Stimulated activated CD4-positive, alpha-beta T cell treated with anti-CD3 and anti-CD28 coated beads, Interleukin-2, amount 100 ng/mL, for 24 hours (primary cell): ENCODE measurements around the gene FRMD4A.
A peak's percentile ranks its signal among the peaks of the same experiment; 100 is the strongest.

Source experiments
- DNase-seq, 2 donors: peaks; one replicate each; pipeline ENCODE4 v3.0.0-alpha.2; 2020

Gene FRMD4A

DNA sequence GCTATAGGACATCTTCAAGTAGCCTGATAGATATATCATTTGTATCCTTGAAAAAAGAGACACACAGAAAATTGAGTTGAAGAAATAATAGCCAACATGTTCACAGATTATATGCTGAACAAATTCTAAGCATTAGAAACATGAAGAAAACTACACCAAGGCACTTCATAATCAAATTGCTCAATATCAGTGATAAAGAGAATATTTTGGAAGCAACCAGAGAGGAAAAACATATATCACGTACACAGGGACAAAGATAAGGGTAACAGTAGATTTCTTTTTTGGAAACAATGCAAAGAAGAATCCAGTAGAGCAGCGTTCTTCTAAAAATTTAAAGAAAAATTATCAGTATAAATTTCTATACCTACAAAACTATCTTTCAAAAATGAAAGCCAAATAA, 6.0 kb upstream of the FRMD4A start:
- no peak for DNase-seq

DNA sequence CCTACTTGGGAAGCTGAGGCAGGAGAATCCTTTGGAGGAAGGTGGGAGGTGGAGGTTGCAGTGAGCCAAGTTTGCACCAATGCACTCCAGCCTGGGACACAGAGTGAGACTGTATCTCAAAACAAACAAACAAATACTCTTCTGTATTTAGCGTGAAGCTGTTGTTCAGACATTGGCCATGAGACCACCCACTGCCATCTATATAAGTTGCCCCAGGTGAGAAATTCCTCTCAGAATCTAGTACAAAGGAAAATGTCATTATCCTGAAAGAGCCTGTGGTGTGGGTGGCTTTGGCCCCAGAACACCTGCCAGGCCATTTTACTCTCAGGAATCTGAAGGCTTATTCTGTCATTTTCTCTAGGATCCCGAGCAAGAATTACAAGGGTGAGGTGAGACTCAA, 4.0 kb upstream of the FRMD4A start:
- DNase-seq, result no peak

DNA sequence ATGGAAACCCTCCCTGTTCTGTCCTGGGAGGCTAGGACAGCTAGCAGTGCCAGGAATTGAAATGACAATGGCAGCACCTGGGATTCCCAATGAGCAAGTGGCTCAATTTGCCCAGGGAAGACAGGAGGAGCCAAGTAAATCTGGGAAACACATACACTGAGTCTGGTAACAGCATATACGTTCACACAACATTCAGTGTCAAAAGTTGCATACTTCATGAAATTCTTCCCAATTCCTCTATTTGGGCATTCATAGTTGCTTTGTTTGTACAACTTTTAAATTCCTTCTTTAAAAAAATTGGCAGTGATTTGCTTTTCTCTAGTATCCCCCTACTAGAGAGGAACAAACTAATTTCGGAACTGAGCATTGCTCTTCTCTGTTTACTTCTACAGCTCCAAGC, 2.9 kb upstream of the FRMD4A start:
- no peak for DNase-seq

DNA sequence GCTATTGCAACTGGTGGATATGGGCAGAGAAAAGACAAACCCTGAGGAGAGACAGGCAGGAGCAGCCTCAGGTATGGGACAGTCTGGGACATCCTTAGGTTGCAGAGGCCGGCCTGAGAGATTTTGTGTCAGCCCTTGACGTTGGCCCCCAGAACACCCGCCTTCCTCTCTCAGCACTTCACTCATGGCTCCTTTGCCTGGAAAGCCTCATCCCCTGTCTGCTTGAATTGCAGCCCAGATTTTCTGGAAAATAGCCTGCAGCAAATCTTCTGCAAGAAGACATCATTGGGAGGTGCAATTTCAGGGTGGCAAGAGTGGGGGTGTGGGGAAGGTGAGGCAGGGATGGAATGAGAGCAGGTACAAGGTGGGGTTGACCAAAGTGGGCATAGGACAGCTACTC, 2.2 kb upstream of the FRMD4A start:
- no peak for DNase-seq

DNA sequence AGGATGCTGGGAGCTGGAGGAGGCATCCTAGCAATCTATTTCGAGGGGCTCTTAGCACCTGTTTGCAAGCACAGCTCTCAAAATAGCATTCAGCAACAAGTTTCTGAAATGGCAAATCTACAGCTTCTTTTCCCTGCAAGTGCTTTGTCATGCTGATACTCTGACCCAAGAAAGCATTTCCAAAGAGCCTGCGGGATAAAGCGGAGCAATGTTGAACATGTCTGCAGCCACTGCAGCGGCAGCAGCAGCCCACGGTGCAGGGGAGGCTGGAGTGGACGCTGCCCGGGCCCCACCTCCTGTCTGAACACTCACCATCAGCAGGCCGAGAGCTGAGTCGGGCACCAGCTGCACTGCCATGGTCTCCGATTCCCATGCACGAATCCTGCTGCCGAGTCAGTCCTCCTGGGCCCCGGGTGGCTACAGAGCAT, 964 bp downstream of the FRMD4A start:
- no peak for DNase-seq

DNA sequence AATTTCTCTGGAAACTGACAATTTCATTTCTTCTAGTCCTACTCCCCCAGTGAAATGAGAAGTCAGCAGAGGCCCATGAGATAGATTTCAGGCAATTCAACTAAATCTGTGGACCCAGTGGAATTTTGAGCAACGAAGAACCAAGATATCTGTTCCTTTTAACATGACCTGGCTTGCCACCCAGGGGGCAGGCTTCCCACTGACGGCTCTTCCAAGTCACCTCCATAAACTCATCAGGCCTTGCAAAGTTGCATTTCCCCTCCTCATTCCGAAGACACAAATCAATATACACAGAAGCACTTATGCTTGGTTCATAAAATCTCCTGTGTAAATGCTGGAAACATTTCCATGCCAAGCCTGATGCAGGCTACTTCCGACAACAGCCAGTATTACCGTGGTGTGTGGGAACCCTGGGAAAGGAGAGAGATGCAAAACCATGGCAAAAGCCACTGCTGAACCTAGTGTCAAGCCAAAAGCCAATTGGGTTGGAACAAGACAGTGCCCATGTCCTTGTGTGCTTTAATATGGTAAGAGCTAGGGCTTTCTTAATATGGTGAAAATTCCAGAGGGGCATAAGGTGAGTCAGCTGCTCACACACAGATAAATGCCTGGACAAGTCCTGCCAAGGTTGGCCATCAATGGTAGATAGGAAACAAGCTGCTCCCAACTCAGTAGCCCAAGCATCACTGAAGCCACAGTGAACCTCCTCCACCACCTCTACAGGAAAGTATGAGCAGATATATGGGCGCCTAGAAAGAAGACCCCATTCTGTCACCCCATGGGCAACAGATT, 1.6 kb downstream of the FRMD4A start:
- DNase-seq, result no peak

DNA sequence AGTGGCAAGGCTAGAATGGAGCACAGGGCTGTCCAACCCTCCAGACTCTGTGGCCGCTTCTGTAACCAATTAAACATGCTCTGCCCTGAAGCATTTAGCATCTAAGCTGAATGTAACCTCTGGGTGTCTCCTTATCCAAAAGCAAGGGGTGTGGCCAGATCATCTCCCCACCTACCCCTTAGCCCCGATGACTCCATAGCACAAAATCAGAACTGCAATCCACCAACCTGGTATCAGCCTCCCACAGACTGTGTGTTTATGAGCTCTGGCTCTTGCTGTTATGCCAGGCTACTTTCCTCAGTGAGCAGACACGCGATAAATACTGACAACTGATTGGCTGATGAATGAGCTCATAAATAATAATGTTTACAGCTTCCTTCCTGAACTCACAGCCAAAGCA, 3.2 kb downstream of the FRMD4A start:
- no peak for DNase-seq

DNA sequence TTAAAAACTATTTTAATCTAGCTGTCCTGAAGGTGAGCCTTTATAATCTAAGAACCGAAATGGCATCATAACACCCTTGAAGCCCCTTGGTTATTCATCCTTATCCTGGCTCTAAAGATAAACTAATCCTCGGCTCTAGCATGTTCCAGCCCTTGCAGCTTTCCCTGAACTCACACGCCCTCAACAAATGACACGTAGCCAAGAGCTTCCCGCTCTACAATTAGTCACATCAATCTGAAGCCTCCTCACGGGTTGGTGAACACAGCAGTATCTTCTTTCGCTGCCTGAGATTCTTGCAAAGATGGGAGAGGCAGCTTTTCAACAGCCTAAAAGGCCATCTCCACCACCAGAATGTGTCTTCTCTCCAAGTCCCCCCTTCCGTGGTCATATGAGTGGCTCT, 4.1 kb downstream of the FRMD4A start:
- DNase-seq, result no peak

DNA sequence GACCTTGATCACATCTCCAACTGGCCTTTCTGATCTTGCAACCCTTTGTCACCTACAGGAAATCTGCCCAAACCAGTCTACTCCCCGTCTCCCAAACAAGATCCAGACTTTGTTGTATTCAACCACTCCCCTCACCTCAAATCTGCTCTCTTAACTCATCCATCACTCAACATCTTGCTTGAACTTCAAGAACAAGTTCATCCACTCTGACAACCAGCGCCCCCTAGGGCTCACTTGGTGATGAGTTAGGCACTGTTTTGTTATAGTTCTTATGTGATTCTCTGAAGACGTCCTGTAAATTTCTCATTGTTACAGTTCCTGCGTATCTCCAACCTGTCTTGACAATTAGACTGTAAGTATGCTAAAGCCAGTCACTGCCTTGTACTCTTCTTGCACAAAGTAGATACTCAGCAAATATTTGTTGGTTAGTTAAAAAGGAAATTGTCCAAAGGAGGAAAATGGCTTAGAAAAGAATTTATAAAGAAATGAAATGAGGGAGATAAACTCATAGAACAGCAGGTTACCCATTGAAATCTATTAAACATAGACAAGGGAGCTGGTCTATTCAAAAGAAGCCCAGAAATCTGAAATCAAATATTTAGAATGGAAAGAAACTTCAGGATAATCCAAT, 5.3 kb downstream of the FRMD4A start:
- DNase-seq, result peak; percentile 67 to 76

DNA sequence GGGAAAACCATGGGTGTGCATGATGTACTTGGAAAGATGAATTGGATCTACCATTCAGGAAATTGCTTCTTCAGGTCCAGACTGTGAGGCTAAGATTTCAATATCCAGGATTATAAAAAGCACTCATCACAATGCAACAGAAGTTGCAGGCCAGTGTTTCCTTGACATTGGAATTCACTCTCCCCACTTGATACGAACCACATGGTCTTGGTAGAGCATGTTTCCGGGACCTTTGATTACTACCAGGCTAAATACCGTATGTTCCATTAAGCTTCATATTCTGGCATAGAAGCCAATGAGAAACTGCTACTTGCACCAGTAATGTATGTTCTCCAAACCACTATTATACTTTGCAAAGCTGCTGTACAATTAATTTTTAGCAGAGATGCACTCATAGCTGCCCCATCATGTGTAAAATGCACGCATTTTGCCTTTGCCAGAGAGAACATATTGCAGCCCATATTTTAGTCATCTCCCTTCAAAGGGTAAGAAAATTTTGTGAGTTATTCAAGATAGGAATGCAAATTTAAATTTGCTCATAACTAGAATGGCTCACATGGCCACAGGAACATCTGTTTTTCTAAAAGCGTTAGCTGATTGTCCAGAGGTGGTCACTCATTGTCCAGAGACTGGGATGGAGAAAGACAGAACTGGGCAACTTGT, 8.1 kb downstream of the FRMD4A start:
- DNase-seq, result no peak

DNA sequence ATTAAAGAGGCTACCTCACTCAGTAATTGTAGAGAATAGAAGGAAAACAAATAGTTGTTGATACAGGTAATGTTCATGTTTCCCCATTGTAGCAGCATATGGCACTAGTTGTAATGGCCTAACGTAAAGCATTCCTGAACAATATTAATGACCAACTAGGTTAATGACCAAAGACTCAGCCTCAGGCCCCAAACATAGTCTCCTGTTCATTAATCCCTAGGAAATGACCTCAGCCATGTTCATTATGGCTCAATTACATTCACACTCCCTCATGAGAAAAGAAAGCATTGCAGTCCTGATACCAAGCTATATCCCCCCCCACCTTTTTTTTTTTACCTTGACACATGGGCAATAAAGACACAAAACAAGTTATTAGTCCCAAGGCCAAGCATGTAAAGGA, 12.7 kb downstream of the FRMD4A start:
- no peak for DNase-seq

DNA sequence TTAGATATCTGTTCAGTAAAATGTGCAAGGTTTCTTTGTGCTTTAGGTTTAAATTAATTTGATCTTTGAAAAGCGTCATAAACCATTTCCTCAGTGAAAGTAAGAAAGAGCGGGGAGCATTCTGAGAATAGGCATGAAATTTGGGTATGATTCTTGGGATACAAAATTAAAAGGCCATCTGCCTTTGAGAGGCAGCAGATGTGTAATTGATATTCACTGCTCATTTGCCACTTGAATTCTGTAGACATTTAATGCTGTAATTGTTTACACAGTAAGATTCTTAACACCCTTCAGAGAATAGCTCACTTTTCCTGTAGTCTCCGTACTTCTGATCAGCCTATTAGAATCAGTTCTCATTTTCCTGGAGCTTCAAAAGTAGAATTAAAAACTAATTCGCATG, 18.7 kb downstream of the FRMD4A start:
- DNase-seq, result no peak

DNA sequence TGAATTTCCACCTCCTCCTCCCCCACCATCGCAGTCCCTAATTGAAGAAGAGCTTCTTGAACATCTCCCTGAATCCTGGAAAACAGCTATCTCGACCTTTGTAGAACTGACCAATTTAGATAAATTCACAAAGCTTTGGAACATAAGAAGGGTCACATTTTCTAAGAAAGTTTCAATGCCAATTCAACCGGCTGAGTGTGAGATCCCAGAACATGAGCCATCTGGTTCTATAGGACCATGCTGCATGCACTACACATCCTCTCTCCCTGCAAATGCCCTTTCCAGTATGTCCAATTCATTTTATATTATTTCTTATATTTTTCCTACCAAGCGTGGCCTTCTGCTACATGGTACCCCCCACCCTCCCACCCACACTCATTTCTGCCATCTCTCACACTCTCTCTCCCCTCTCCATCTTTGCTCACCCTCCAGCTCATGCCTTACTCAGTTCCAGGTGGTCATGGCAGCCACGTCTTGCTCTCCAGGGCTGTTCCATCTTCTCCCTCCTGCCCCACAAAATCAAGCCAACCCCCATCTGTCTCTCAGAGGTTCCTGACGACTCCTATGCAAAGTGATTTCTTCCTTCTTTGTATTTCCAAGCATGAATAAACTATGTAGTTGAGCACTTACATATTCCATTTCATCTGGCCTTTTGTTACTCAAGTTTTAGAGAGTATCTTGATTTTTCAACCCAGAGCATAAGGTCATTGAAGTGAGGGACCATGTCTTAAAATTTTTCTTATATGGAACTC, 19.3 kb downstream of the FRMD4A start:
- DNase-seq, result no peak

DNA sequence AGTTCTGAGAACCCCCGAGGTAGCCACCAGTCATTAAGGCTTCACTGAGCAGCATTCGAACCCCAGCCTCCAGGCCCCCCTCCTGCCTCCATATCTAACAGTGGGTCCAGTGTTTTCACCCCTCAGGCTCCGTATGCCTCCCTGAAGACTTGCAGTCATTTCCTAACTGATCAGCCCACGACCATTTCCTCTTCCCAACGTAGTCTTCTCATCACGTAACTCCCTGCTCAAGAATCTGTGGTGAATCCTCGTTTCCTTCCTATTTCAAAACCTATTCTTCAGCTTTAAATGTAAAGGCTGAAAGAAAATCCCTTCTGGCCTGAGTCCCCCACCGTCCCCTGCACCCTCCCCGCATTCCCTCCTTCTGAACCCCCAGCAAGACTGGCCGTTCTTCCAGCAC, 21.1 kb downstream of the FRMD4A start:
- DNase-seq, result no peak

DNA sequence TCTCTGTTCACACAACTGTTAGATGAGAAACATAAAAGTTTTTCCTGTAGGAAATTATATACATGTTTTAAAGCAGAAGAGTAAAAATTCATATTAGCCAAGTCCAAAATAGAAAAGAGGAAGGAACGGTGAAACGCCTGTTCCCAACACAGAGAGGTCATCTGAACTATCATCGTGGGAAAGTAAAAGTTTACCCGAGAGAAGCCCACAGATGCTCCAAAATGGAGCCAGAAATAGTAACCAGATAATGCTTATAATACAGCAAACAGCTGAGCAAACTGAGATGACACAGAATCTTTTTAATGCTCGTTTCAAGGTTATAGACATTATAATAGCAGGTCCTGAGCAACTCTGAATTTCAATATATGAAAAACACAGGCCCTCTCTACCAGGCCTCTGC, 24.5 kb downstream of the FRMD4A start:
- DNase-seq, result no peak

DNA sequence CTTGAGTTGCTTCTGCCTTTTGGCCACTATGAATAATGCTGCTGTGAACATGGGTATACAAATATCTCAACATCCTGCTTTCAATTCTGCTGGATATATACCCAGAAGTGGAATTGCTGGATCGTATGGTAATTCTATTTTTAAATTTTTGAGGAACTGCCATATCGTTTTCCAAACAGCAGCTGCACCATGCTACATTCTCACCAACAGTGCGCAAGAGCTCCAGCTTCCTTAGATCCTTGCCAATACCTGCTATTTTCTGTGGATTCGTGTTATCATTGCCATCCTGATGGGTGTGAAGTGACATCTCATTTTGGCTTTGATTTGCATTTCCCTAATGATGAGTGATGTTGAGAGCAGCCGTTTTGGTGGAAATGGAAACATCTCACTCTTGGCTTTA, 26.7 kb downstream of the FRMD4A start:
- DNase-seq, result no peak

DNA sequence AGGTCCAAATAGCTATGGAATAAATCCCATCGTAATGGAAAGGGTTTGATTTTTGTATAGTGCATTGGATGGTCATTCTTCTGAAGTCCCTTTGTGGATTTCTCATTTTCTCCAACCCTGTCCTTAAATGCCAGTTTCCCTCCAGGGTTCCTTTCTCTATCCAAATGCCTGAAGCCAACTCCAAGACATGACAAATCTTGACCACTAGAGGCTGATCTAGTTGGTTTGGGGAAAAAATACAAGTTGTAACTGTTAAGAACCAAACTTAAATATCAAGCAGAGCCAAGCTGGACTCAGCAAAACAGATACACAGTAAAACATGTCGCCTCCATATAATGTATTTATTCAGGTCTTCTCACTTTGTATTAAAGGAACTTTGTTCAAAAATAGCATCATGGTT, 28.7 kb downstream of the FRMD4A start:
- no peak for DNase-seq

DNA sequence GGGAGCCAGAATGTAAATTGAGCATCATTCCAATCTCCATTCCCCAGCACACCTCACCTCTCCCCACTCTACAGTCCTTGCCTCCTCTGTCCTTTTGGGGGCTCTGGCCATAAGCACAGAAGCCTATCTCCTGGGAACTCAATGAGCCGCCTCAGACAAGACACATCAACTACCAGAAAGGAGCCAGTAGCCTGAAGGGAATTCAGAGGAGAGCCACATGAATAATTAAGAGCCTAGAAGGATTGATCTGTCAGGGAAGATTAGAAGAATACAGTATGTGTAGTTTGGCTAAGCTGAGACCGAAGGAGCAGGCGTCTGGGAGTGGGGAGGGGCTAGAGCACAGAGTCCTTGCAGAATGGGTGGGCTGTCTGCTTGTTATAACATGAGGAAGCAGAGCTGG, 31.2 kb downstream of the FRMD4A start:
- no peak for DNase-seq

DNA sequence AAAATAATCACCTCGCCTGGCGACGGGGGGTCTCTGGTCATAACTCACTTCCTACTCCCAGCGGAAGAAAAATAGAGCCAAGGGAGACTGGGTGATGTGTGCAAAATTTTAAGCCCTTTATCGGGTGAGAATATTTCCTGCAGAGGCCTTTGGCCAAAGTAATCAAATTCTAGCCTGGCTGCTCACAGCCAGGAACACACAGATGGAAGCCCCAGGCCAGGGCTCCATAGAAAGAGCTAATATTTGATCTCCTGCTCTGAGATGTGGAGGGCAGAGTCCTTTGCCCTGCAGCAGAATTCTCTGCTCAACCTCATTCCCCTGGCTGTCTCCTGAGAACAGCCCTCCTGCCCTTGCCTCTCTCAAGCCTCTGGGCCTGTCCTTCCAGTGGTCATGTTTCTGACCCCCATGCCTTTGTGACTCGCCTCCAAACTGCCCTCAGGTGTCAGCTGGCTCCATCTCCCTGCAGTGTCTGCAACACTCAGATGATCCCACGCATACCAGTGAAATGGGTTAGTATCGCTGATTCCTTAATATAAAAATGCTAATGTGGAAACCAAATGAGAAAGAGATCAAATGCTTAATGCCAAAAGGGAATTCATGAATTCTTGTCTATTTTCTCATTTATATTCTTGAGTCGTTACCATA, 34.5 kb downstream of the FRMD4A start:
- no peak for DNase-seq

DNA sequence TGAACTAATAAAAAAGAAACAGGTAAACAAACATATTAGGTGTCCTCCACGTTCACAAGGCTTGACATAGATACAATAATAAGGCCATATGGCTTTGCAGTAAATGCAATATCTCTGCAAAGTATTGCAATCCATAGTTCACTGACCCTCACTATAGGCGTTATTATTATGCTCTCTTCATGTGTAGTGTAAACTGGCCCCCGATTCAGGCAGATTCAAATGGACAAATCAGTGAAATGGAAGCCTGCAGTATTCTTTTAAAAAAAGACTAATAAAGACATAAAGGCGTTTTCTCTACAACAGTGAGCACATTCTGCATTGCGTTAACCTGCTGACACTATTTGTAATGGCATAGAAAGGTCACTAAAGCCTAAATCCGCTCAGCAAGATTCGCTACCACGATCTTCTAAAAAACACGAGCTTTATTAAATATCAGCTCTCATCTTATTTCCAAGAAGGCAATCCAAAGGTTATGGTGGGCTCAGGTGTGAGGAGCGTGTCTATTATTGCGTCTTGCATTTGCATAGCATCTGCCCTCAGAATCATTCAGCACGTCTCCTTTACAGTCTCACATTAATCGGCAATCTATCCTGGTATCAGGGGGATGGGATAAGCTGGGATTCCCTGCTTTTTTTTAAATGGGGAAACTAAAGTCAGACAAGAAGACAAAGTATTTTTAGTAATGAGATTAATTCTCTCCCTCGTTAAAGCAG, 36.2 kb downstream of the FRMD4A start:
- DNase-seq, result no peak

DNA sequence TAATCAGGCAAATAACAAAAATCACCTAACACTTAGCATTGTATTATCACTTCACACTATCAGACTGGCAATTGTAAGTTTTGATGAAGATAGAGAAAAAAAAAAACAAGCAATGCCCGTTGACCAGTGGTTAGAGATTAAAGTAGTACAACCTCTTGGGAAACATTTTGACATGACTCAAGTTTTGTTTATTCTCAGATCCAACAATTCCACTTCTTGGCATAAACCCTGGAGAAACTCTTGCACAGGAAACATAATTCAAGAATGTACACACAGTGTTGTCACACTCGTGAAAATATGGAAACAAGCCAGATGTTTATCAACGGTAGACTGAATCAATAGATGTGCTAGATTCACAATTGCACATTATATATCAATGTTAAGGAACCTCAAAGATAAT, 37.2 kb downstream of the FRMD4A start:
- DNase-seq, result no peak

DNA sequence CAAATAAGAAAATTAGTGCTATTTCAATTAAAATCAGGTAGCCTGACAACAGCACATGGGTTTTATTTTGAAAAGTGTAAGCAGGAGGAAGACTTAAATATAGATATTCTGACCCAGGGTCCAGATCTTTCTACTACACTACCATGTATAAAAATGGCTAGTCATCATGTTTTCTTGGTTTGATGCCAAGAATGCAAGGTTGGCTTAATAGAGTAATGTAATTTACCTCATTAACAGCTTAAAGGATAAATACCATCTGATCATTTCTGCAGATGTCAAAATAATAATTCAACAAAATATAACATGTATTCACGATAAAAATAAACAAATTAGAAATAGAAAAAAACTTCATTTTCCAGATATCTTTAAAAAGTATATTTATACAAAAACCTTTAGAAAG, 39.4 kb downstream of the FRMD4A start:
- no peak for DNase-seq
